GM19023 (cell line): ENCODE data around the gene PGLYRP1.

Source experiments
- ATAC-seq: cut with Tn5 transposase; IDR thresholded peaks from one replicate; pipeline ENCODE4 v1.9.1; 2021; ENCODE audit warnings: mild to moderate bottlenecking, moderate library complexity; ENCODE audit not compliant: unreplicated experiment

PGLYRP1 gene

GRCh38 chr19:45971260-45971902 lies 51.5 kb downstream of the PGLYRP1 start:
- no peak for ATAC-seq

- ATAC-seq = no peak
Measured at GRCh38 chr19:45969676-45970075, 53.2 kb downstream of the PGLYRP1 start.
